GM21576 (cell line): ENCODE results near the gene TACC3.
"Not testable (repeated sequence)": the region's sequence is repeated elsewhere in the genome, so short reads cannot be mapped to it uniquely, and the experiment has no call there.

Source experiments
- ATAC-seq: cut with Tn5 transposase; IDR thresholded peaks from one replicate; pipeline ENCODE4 v1.9.1; 2021; ENCODE audit warnings: mild to moderate bottlenecking, moderate library complexity; ENCODE audit not compliant: unreplicated experiment

Gene TACC3

GRCh38 chr4:1701671-1702070 lies 19.6 kb upstream of the TACC3 start:
- not testable (repeated sequence) for ATAC-seq

GRCh38 chr4:1703867-1704266 lies 17.5 kb upstream of the TACC3 start:
- no peak for ATAC-seq

GRCh38 chr4:1705732-1706131 lies 15.6 kb upstream of the TACC3 start:
- no peak for ATAC-seq

- no peak for ATAC-seq
Measured at GRCh38 chr4:1706358-1706757, 15.0 kb upstream of the TACC3 start.

- no peak for ATAC-seq
Measured at GRCh38 chr4:1708581-1708980, 12.7 kb upstream of the TACC3 start.

- no peak for ATAC-seq
Measured at GRCh38 chr4:1711055-1711570, 10.2 kb upstream of the TACC3 start.

- ATAC-seq: peak; percentile 6
Measured at GRCh38 chr4:1711571-1712215, 9.6 kb upstream of the TACC3 start.

GRCh38 chr4:1712216-1713002 lies 8.9 kb upstream of the TACC3 start, which contains the start of gene SLBP:
Gene SLBP (minus strand): TSS chr4:1712319. CDS start chr4:1712188, 131 bp downstream.
- peak; percentile 74 for ATAC-seq

- ATAC-seq: peak; percentile 9
Measured at GRCh38 chr4:1713003-1713851, 8.1 kb upstream of the TACC3 start.

GRCh38 chr4:1714303-1715001 lies 6.9 kb upstream of the TACC3 start:
- no peak for ATAC-seq

GRCh38 chr4:1715002-1715758 lies 6.1 kb upstream of the TACC3 start:
- ATAC-seq: no peak

- no peak for ATAC-seq
Measured at GRCh38 chr4:1716065-1716945, 5.0 kb upstream of the TACC3 start.

- no peak for ATAC-seq
Measured at GRCh38 chr4:1717129-1718094, 3.9 kb upstream of the TACC3 start.

- ATAC-seq: no peak
Measured at GRCh38 chr4:1718095-1718850, 3.0 kb upstream of the TACC3 start.

- peak; percentile 21 for ATAC-seq
Measured at GRCh38 chr4:1720163-1720983, 948 bp upstream of the TACC3 start.
